CD1c-positive myeloid dendritic cell (primary cell): ENCODE data around the gene CFAP251.
"Not testable (repeated sequence)": the region's sequence is repeated elsewhere in the genome, so short reads cannot be mapped to it uniquely, and the experiment has no call there.

Source experiments
- DNase-seq: peaks from one replicate; pipeline ENCODE4 v3.0.0-alpha.2; 2016; ENCODE audit errors: extremely low spot score

Gene CFAP251

GRCh38 chr12:121903202-121903601, 15.2 kb upstream of the CFAP251 start:
- DNase-seq = no peak

- DNase-seq = no peak
These were observed 12.6 kb upstream of the CFAP251 start for GRCh38 chr12:121905746-121906145.

GRCh38 chr12:121908702-121909101, 9.7 kb upstream of the CFAP251 start:
- no peak for DNase-seq

GRCh38 chr12:121911824-121912585, 6.4 kb upstream of the CFAP251 start:
- DNase-seq = no peak

GRCh38 chr12:121915841-121916321, 2.5 kb upstream of the CFAP251 start:
- no peak for DNase-seq

- peak; percentile 28 for DNase-seq
These were observed 1.7 kb upstream of the CFAP251 start for GRCh38 chr12:121916719-121917118.

- no peak for DNase-seq
These were observed 267 bp downstream of the CFAP251 start for GRCh38 chr12:121918679-121919038.

GRCh38 chr12:121921066-121921465, 2.7 kb downstream of the CFAP251 start:
- peak; percentile 52 for DNase-seq

- DNase-seq = no peak
These were observed 6.9 kb downstream of the CFAP251 start for GRCh38 chr12:121925358-121925695.

GRCh38 chr12:121926874-121927706, 8.7 kb downstream of the CFAP251 start:
- peak; percentile 85 for DNase-seq

GRCh38 chr12:121927813-121928212, 9.4 kb downstream of the CFAP251 start:
- peak; percentile 64 for DNase-seq

GRCh38 chr12:121929545-121929944, 11.2 kb downstream of the CFAP251 start:
- not testable (repeated sequence) for DNase-seq

- DNase-seq = no peak
These were observed 12.5 kb downstream of the CFAP251 start for GRCh38 chr12:121930862-121931261.

GRCh38 chr12:121932176-121932536, 13.8 kb downstream of the CFAP251 start:
- no peak for DNase-seq

- no peak for DNase-seq
These were observed 14.6 kb downstream of the CFAP251 start for GRCh38 chr12:121932914-121933521.

- DNase-seq = no peak
These were observed 15.3 kb downstream of the CFAP251 start for GRCh38 chr12:121933522-121934308.

GRCh38 chr12:121934309-121934664, 15.9 kb downstream of the CFAP251 start:
- DNase-seq = no peak

- DNase-seq = no peak
These were observed 19.3 kb downstream of the CFAP251 start for GRCh38 chr12:121937654-121938053.

- no peak for DNase-seq
These were observed 20.8 kb downstream of the CFAP251 start for GRCh38 chr12:121939186-121939585.

- DNase-seq = no peak
These were observed 21.8 kb downstream of the CFAP251 start for GRCh38 chr12:121939992-121940766.

- no peak for DNase-seq
These were observed 23.8 kb downstream of the CFAP251 start for GRCh38 chr12:121942145-121942718.
